Measurements from ENCODE around the gene PLEKHA6.

Gene PLEKHA6

GRCh38 chr1:204358605-204359004, 1.1 kb downstream of the PLEKHA6 start:
- H3K27ac ChIP-seq = peak overlapping the region; percentile 29; the same call in 1 of the 2 replicates

GRCh38 chr1:204357551-204358490, 1.9 kb downstream of the PLEKHA6 start:
- Histone ChIP-seq H3K4me1 (peaks cover 63% of the 10 kb centered on the region), H3K4me3 (no peak overlapping the region), H3K27me3 (no peaks in the 10 kb centered on the region), H4K20me1 (no peaks in the 10 kb centered on the region), H3K9ac (peak overlapping the region; percentile 48; the same call in 1 of the 2 replicates), H3K36me3 (no peaks in the 10 kb centered on the region), H3K27ac (0 out of 2 replicates have a peak overlapping the region, but pooled peaks have one; percentile 27), H3K9me3 (no peaks in the 10 kb centered on the region), H3K4me2 (peak overlapping the region; percentile 83)
- no peak; the same call in 1 of the 2 replicates for TF ChIP-seq Cebpa-rat (IDR thresholded peaks at IDR 0.05)

More at GRCh38 chr1:204358605-204359004, 1.1 kb downstream of the PLEKHA6 start:
- no peak overlapping the region for H3K4me3 ChIP-seq
- H3K36me3 ChIP-seq = no peaks in the 10 kb centered on the region
- H3K4me1 ChIP-seq = peaks cover 71% of the 10 kb centered on the region
- no peaks in the 10 kb centered on the region for H3K27me3 ChIP-seq
- no peak for TF ChIP-seq Cebpa-rat (IDR thresholded peaks at IDR 0.05)
- H4K20me1 ChIP-seq = no peaks in the 10 kb centered on the region
- no peaks in the 10 kb centered on the region for H3K9me3 ChIP-seq
- peak overlapping the region; percentile 83 for H3K4me2 ChIP-seq
- peak overlapping the region; percentile 47; the same call in 1 of the 2 replicates for H3K9ac ChIP-seq

GRCh38 chr1:204356997-204357396, 2.7 kb downstream of the PLEKHA6 start:
- Histone ChIP-seq H3K4me1 (peaks cover 60% of the 10 kb centered on the region), H3K27ac (0 out of 2 replicates have a peak overlapping the region, but pooled peaks have one; percentile 27), H3K27me3 (no peaks in the 10 kb centered on the region), H3K9ac (peak overlapping the region; percentile 48; the same call in 1 of the 2 replicates), H3K9me3 (no peaks in the 10 kb centered on the region), H3K36me3 (no peaks in the 10 kb centered on the region), H3K4me3 (no peak overlapping the region), H3K4me2 (peak overlapping the region; percentile 83), H4K20me1 (no peaks in the 10 kb centered on the region)
- no peak for TF ChIP-seq Cebpa-rat (IDR thresholded peaks at IDR 0.05)

- H3K4me1 ChIP-seq = peaks cover 52% of the 10 kb centered on the region
- no peak overlapping the region for H3K4me3 ChIP-seq
- TF ChIP-seq Cebpa-rat (IDR thresholded peaks at IDR 0.05) = no peak
- H3K27me3 ChIP-seq = no peaks in the 10 kb centered on the region
- H3K9me3 ChIP-seq = no peaks in the 10 kb centered on the region
- no peak overlapping the region for H3K27ac ChIP-seq
- no peaks in the 10 kb centered on the region for H4K20me1 ChIP-seq
- no peak overlapping the region for H3K4me2 ChIP-seq
- H3K36me3 ChIP-seq = no peaks in the 10 kb centered on the region
- H3K9ac ChIP-seq = no peak overlapping the region
Measured at GRCh38 chr1:204355913-204356312, 3.8 kb downstream of the PLEKHA6 start.

GRCh38 chr1:204354579-204354978, 5.2 kb downstream of the PLEKHA6 start:
- Histone ChIP-seq H3K9ac (no peak overlapping the region), H3K27ac (no peak overlapping the region), H3K4me3 (no peak overlapping the region), H4K20me1 (no peaks in the 10 kb centered on the region), H3K4me2 (peak overlapping the region; percentile 31), H3K4me1 (peaks cover 49% of the 10 kb centered on the region), H3K9me3 (no peaks in the 10 kb centered on the region), H3K36me3 (no peaks in the 10 kb centered on the region), H3K27me3 (no peaks in the 10 kb centered on the region)
- no peak for TF ChIP-seq Cebpa-rat (IDR thresholded peaks at IDR 0.05)

GRCh38 chr1:204353213-204353910, 6.4 kb downstream of the PLEKHA6 start:
- TF ChIP-seq Cebpa-rat (IDR thresholded peaks at IDR 0.05) = no peak
- no peaks in the 10 kb centered on the region for H4K20me1 ChIP-seq
- no peaks in the 10 kb centered on the region for H3K9me3 ChIP-seq
- H3K4me2 ChIP-seq = no peak overlapping the region
- peaks cover 46% of the 10 kb centered on the region for H3K4me1 ChIP-seq
- no peak overlapping the region for H3K4me3 ChIP-seq
- H3K36me3 ChIP-seq = no peaks in the 10 kb centered on the region
- no peak overlapping the region for H3K9ac ChIP-seq
- no peak overlapping the region for H3K27ac ChIP-seq
- H3K27me3 ChIP-seq = no peaks in the 10 kb centered on the region

GRCh38 chr1:204350857-204351573, 8.7 kb downstream of the PLEKHA6 start:
- Histone ChIP-seq H3K9ac (no peak overlapping the region), H3K4me2 (peak overlapping the region; percentile 53)
- TF ChIP-seq Cebpa-rat (IDR thresholded peaks at IDR 0.05) = no peak

GRCh38 chr1:204350312-204350711, 9.4 kb downstream of the PLEKHA6 start:
- peaks cover 40% of the 10 kb centered on the region for H3K4me1 ChIP-seq
- H3K4me3 ChIP-seq = no peak overlapping the region
- H3K27ac ChIP-seq = no peak overlapping the region
- no peaks in the 10 kb centered on the region for H3K27me3 ChIP-seq
- peak overlapping the region; percentile 53; the same call in 1 of the 2 replicates for H3K4me2 ChIP-seq
- H3K9ac ChIP-seq = no peak overlapping the region
- no peaks in the 10 kb centered on the region for H3K36me3 ChIP-seq
- no peaks in the 10 kb centered on the region for H4K20me1 ChIP-seq
- no peaks in the 10 kb centered on the region for H3K9me3 ChIP-seq
- no peak for TF ChIP-seq Cebpa-rat (IDR thresholded peaks at IDR 0.05)

More at GRCh38 chr1:204350857-204351573, 8.7 kb downstream of the PLEKHA6 start:
- Histone ChIP-seq H3K4me3 (no peak overlapping the region), H3K27ac (no peak overlapping the region), H3K27me3 (no peaks in the 10 kb centered on the region), H3K9me3 (no peaks in the 10 kb centered on the region), H4K20me1 (no peaks in the 10 kb centered on the region), H3K4me1 (peaks cover 34% of the 10 kb centered on the region), H3K36me3 (no peaks in the 10 kb centered on the region)

- Histone ChIP-seq H3K9ac (no peak overlapping the region), H3K27me3 (no peaks in the 10 kb centered on the region), H3K4me1 (peaks cover 37% of the 10 kb centered on the region), H3K27ac (no peak overlapping the region), H3K9me3 (no peaks in the 10 kb centered on the region), H3K36me3 (no peaks in the 10 kb centered on the region), H3K4me3 (no peak overlapping the region), H4K20me1 (no peaks in the 10 kb centered on the region), H3K4me2 (no peak overlapping the region)
- no peak for TF ChIP-seq Cebpa-rat (IDR thresholded peaks at IDR 0.05)
Measured at GRCh38 chr1:204349602-204350001, 10.1 kb downstream of the PLEKHA6 start.

Data from BLaER1 (cell line).